HG02852 (cell line): Measurements from ENCODE around the gene RAB40C.

Experiments
- ATAC-seq: cut with Tn5 transposase; IDR thresholded peaks from one replicate; pipeline ENCODE4 v1.9.1; 2021; ENCODE audit warnings: mild to moderate bottlenecking, moderate library complexity; ENCODE audit not compliant: unreplicated experiment

The RAB40C gene

DNA sequence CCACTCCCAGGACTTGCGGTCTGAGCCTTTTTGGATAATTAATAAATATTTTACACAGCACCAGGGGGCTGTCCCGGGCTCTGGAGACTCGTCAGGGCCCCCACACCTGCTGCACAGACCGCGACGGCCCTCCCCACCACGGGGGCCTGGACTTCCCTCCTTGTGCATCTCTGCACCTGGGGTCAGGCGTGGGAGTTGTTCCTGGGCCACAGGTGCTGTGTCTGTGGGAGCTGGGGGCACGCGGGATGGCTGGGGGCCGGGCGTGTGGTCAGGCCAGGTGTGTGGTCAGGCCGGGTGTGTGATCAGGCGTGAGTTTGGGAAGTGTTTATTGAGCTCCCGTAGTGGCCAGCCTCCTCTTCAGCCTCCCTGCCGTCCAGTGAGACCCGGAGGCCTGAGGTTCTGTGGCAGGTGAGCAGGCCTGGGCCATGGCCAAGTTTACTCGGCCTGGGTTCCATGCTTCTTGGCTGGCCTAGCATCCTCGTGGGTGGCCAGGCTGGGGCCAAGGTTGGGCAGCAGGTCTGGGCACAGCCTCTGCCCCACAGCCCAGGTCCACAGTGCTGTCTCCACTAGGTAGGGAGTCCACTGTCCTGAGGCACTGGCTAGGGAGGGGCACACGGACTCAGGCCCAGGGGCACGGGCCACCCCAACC lies 88.5 kb downstream of the RAB40C start:
- no peak for ATAC-seq
